Measurements from ENCODE around the gene TROAP.

DNA sequence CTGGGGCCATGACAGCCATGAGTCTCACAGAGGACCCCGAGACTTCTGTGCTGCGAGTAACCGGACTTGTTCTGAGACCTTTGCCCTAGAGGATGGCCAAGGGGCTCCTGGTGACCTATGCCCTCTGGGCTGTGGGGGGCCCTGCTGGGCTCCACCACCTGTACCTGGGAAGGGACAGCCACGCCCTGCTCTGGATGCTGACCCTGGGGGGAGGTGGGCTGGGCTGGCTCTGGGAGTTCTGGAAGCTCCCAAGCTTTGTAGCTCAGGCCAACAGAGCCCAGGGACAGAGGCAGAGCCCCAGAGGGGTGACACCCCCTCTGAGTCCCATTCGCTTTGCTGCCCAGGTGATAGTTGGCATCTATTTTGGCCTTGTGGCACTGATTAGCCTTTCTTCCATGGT is 25.7 kb downstream of the TROAP start:
- TF ChIP-seq, protein P1, sequence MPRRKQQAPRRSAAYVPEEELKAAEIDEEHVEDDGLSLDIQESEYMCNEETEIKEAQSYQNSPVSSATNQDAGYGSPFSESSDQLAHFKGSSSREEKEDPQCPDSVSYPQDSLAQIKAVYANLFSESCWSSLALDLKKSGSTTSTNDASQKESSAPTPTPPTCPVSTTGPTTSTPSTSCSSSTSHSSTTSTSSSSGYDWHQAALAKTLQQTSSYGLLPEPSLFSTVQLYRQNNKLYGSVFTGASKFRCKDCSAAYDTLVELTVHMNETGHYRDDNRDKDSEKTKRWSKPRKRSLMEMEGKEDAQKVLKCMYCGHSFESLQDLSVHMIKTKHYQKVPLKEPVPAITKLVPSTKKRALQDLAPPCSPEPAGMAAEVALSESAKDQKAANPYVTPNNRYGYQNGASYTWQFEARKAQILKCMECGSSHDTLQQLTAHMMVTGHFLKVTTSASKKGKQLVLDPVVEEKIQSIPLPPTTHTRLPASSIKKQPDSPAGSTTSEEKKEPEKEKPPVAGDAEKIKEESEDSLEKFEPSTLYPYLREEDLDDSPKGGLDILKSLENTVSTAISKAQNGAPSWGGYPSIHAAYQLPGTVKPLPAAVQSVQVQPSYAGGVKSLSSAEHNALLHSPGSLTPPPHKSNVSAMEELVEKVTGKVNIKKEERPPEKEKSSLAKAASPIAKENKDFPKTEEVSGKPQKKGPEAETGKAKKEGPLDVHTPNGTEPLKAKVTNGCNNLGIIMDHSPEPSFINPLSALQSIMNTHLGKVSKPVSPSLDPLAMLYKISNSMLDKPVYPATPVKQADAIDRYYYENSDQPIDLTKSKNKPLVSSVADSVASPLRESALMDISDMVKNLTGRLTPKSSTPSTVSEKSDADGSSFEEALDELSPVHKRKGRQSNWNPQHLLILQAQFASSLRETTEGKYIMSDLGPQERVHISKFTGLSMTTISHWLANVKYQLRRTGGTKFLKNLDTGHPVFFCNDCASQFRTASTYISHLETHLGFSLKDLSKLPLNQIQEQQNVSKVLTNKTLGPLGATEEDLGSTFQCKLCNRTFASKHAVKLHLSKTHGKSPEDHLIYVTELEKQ (CRISPR knock-in tag; IDR thresholded peaks at IDR 0.05), result no peak
- TF ChIP-seq FOS (IDR thresholded peaks at IDR 0.05; ENCODE audit: extremely low read depth, insufficient read length) (no peak), EP300 (IDR thresholded peaks at IDR 0.05; ENCODE audit: low read length) (no peak)

All from K562 (cell line).